HepG2 (cell line): ENCODE results near the gene USP10. TPM values are rescaled to one million over a fixed set of nuclear protein-coding genes. Genes with fewer than 3 reads are reported as not detected.

Experiments used
- ELF3 ChIP-seq: IDR thresholded peaks from 2 replicates; pipeline ENCODE4 v1.6.1; 2016; ENCODE audit warnings: missing genetic modification reagents, missing compliant biosample characterization
- EP300 ChIP-seq, 3 experiments: sonication (generic) in 1 of 3; formaldehyde crosslinking in 1 of 3; IDR thresholded peaks; 2 replicates each; pipeline versions ENCODE4 v1.5.1 to v1.6.1; 2011 to 2020; ENCODE audit warnings: low read depth in 2 of 3, low read length in 2 of 3, borderline replicate concordance in 1 of 3, improper control_type of control experiment in 1 of 3, mild to moderate bottlenecking in 1 of 3, missing genetic modification reagents in 1 of 3, moderate library complexity in 1 of 3
- FOSL1 ChIP-seq: sonication (generic); formaldehyde crosslinking; IDR thresholded peaks from 2 replicates; pipeline ENCODE4 v1.9.0; 2021; ENCODE audit warnings: missing genetic modification reagents, borderline replicate concordance
- GATAD1 ChIP-seq: IDR thresholded peaks from 2 replicates; pipeline ENCODE4 v1.6.1; 2016; ENCODE audit warnings: missing genetic modification reagents, missing compliant biosample characterization
- KDM5B ChIP-seq: sonication (generic); formaldehyde crosslinking; IDR thresholded peaks from 2 replicates; pipeline ENCODE4 v1.4.0; 2020; ENCODE audit warnings: missing genetic modification reagents, mild to moderate bottlenecking, borderline replicate concordance
- KLF13 ChIP-seq: sonication (generic); formaldehyde crosslinking; IDR thresholded peaks from 2 replicates; pipeline ENCODE4 v1.4.0; 2020; ENCODE audit warnings: mild to moderate bottlenecking, missing genetic modification reagents
- LCORL ChIP-seq, 2 experiments: fragments of 450-650 bp in 1 of 2; sonication (generic) in 1 of 2; formaldehyde crosslinking in 1 of 2; IDR thresholded peaks; 2 replicates each; pipeline versions ENCODE4 v1.5.0 to v1.6.1; 2017 to 2020; ENCODE audit warnings: antibody characterized with exemption in 1 of 2, missing genetic modification reagents in 1 of 2
- NCOA2 ChIP-seq: sonication (generic); formaldehyde crosslinking; IDR thresholded peaks from 2 replicates; pipeline ENCODE4 v1.8.0; 2022; ENCODE audit warnings: inconsistent platforms
- NKX3-1 ChIP-seq: sonication (generic); formaldehyde crosslinking; IDR thresholded peaks from 2 replicates; pipeline ENCODE4 v1.5.0; 2020; ENCODE audit warnings: missing genetic modification reagents
- RNF2 ChIP-seq: fragments of 450-650 bp; conservative IDR thresholded peaks from 2 replicates; pipeline ENCODE4 v1.6.1; 2016; ENCODE audit warnings: low read depth
- RXRA ChIP-seq: sonication (generic); formaldehyde crosslinking; IDR thresholded peaks from 2 replicates; pipeline ENCODE4 v1.5.1; 2020; ENCODE audit warnings: missing genetic modification reagents
- SNAI1 ChIP-seq: sonication (generic); formaldehyde crosslinking; IDR thresholded peaks from 2 replicates; pipeline ENCODE4 v1.5.0; 2020; ENCODE audit warnings: mild to moderate bottlenecking, missing genetic modification reagents, borderline replicate concordance
- SP4 ChIP-seq: sonication (generic); formaldehyde crosslinking; IDR thresholded peaks from 2 replicates; pipeline ENCODE4 v1.8.1; 2023; ENCODE audit warnings: mild to moderate bottlenecking, missing genetic modification reagents
- SRSF1 ChIP-seq: fragments of 200-400 bp; formaldehyde crosslinking; optimal IDR thresholded peaks from 2 replicates; pipeline ENCODE3; 2017; ENCODE audit warnings: mild to moderate bottlenecking, low read depth, low read length, moderate library complexity
- TAF1 ChIP-seq: sonication (generic); formaldehyde crosslinking; IDR thresholded peaks from 2 replicates; pipeline ENCODE4 v1.4.0; 2020; ENCODE audit warnings: missing genetic modification reagents
- TBX3 ChIP-seq: fragments of 450-650 bp; IDR thresholded peaks from 2 replicates; pipeline ENCODE4 v1.6.1; 2017; ENCODE audit warnings: antibody characterized with exemption, mild to moderate bottlenecking, inconsistent platforms, borderline replicate concordance
- ZBTB1 ChIP-seq: sonication (generic); formaldehyde crosslinking; IDR thresholded peaks from 2 replicates; pipeline ENCODE4 v1.4.0; 2020; ENCODE audit warnings: missing genetic modification reagents, borderline replicate concordance
- ZFP37 ChIP-seq: sonication (generic); formaldehyde crosslinking; IDR thresholded peaks from 2 replicates; pipeline ENCODE4 v1.4.0; 2020; ENCODE audit warnings: missing genetic modification reagents, borderline replicate concordance
- ZNF235 ChIP-seq: sonication (generic); formaldehyde crosslinking; IDR thresholded peaks from 2 replicates; pipeline ENCODE4 v1.8.1; 2023; ENCODE audit warnings: mild to moderate bottlenecking, missing genetic modification reagents, borderline replicate concordance
- ZNF253 ChIP-seq: sonication (generic); formaldehyde crosslinking; IDR thresholded peaks from 2 replicates; pipeline ENCODE4 v1.8.0; 2022; ENCODE audit warnings: mild to moderate bottlenecking, missing genetic modification reagents, borderline replicate concordance
- ZNF382 ChIP-seq: sonication (generic); formaldehyde crosslinking; IDR thresholded peaks from 2 replicates; pipeline ENCODE4 v1.5.0; 2020; ENCODE audit warnings: missing genetic modification reagents, mild to moderate bottlenecking, borderline replicate concordance
- ZNF547 ChIP-seq: sonication (generic); formaldehyde crosslinking; IDR thresholded peaks from 2 replicates; pipeline ENCODE4 v1.5.1; 2020; ENCODE audit warnings: mild to moderate bottlenecking, missing genetic modification reagents
- ZNF598 ChIP-seq: sonication (generic); formaldehyde crosslinking; IDR thresholded peaks from 2 replicates; pipeline ENCODE4 v1.5.1; 2020; ENCODE audit warnings: mild to moderate bottlenecking, missing genetic modification reagents, borderline replicate concordance
- ZNF670 ChIP-seq: sonication (generic); formaldehyde crosslinking; IDR thresholded peaks from 2 replicates; pipeline ENCODE4 v1.8.0; 2022; ENCODE audit warnings: mild to moderate bottlenecking, missing genetic modification reagents, borderline replicate concordance
- ZNF746 ChIP-seq: sonication (generic); formaldehyde crosslinking; IDR thresholded peaks from 2 replicates; pipeline ENCODE4 v1.8.0; 2022; ENCODE audit warnings: mild to moderate bottlenecking, missing genetic modification reagents
- polyA plus RNA-seq, 8 experiments: library from polyadenylated mRNA; depleted of rRNA in 3 of 8; stranded (reverse) in 7 of 8; unstranded in 1 of 8; fragments of >200 nt; fragmentation: Illumina TruSeq in 4 of 8; extraction: Trizol in 4 of 8; gene quantifications; 2 replicates each; pipeline versions ENCODE4 v1.2.1 to v1.2.3, GENCODE V29; 2011 to 2016; ENCODE audit warnings: low read depth in 4 of 8, missing spikeins in 1 of 8, mixed read lengths in 1 of 8; ENCODE audit not compliant: insufficient read depth in 1 of 8
- total RNA-seq, 5 experiments: library from RNA; depleted of rRNA; stranded (reverse); fragments of >200 nt; fragmentation: Illumina TruSeq; extraction: Trizol; gene quantifications; 2 replicates each; pipeline ENCODE4 v1.2.3, GENCODE V29; 2016; ENCODE audit warnings: low read depth in 1 of 5

The USP10 gene
- total and polyA plus RNA-seq, 2 of the 13 experiments (the other 11 are each of a cell fraction or from before 2014, with no cell fraction given), result 79.1 to 122 TPM

- peak; percentile 50 for TF ChIP-seq RXRA (CRISPR knock-in tag)
- TF ChIP-seq RNF2, result peak; percentile 88
- TF ChIP-seq ZNF598 (CRISPR knock-in tag), result peak; percentile 72; the same call in 1 of the 2 replicates
- TF ChIP-seq NKX3-1 (CRISPR knock-in tag), result peak; percentile 72; the same call in 1 of the 2 replicates
- peak; percentile 39; the same call in 1 of the 2 replicates for TF ChIP-seq SP4 (CRISPR knock-in tag)
- TF ChIP-seq ZNF547 (CRISPR knock-in tag), result peak; percentile 44; the same call in 1 of the 2 replicates
- peak; percentile 25; the same call in 1 of the 2 replicates for TF ChIP-seq NCOA2 (CRISPR knock-in tag)
- peak; percentile 95 for TF ChIP-seq ZNF670 (CRISPR knock-in tag)
- TF ChIP-seq KDM5B (CRISPR knock-in tag), result peak; percentile 90
- TF ChIP-seq GATAD1 (CRISPR knock-in tag), result no peak
- TF ChIP-seq FOSL1, result 0 out of 2 replicates have a peak, but pooled peaks have one; percentile 15
- peak; percentile 96 for TF ChIP-seq KLF13 (CRISPR knock-in tag)
- peak; percentile 36; the same call in 1 of the 2 replicates for TF ChIP-seq SNAI1 (CRISPR knock-in tag)
- TF ChIP-seq EP300 (IDR thresholded peaks at IDR 0.05; ENCODE audit: low read depth in 2 of 2, low read length in 2 of 2), result no peak
- no peak for TF ChIP-seq EP300 (CRISPR knock-in tag; IDR thresholded peaks at IDR 0.05; ENCODE audit: borderline replicate concordance)
- TF ChIP-seq ZNF746 (CRISPR knock-in tag), result peak; percentile 17; the same call in 1 of the 2 replicates
- TF ChIP-seq ZNF253 (CRISPR knock-in tag), result no peak
- TF ChIP-seq ELF3 (CRISPR knock-in tag), result no peak
- peak; percentile 15; the same call in 1 of the 2 replicates for TF ChIP-seq TBX3
- no peak for TF ChIP-seq SRSF1
- no peak for TF ChIP-seq LCORL (IDR thresholded peaks at IDR 0.05)
- TF ChIP-seq LCORL (CRISPR knock-in tag; IDR thresholded peaks at IDR 0.05), result peak; percentile 10; the same call in 1 of the 2 replicates
- TF ChIP-seq TAF1 (CRISPR knock-in tag), result no peak
- TF ChIP-seq ZNF235 (CRISPR knock-in tag), result 0 out of 2 replicates have a peak, but pooled peaks have one; percentile 20
- TF ChIP-seq ZNF382 (CRISPR knock-in tag), result no peak
- TF ChIP-seq ZBTB1 (CRISPR knock-in tag), result no peak
- TF ChIP-seq ZFP37 (CRISPR knock-in tag), result no peak; the same call in 1 of the 2 replicates
Observed at GRCh38 chr16:84699147-84699711, 571 bp upstream of the USP10 start (continued).
